G401 (cell line): ENCODE measurements around the gene ARHGAP25. TPM values are rescaled to one million over a fixed set of nuclear protein-coding genes. Genes with fewer than 3 reads are reported as not detected.

Experiments used
- DNase-seq: peaks from one replicate; pipeline ENCODE4 v3.0.0-alpha.2; 2015; ENCODE audit warnings: low spot score
- in situ Hi-C: cut with HindIII; loops from 2 replicates; pipeline ENCODE4 v1.10.0; 2016; ENCODE audit warnings: low sequenced_read_pairs, mixed read lengths
- total RNA-seq: library from RNA; depleted of rRNA; stranded (reverse); fragments of >200 nt; shearing (Covaris generic); gene quantifications from 2 replicates; pipeline ENCODE4 v1.2.3, GENCODE V29; 2014

ARHGAP25 gene
- total RNA-seq, 1 experiment from 2014 or later, result not detected

DNA sequence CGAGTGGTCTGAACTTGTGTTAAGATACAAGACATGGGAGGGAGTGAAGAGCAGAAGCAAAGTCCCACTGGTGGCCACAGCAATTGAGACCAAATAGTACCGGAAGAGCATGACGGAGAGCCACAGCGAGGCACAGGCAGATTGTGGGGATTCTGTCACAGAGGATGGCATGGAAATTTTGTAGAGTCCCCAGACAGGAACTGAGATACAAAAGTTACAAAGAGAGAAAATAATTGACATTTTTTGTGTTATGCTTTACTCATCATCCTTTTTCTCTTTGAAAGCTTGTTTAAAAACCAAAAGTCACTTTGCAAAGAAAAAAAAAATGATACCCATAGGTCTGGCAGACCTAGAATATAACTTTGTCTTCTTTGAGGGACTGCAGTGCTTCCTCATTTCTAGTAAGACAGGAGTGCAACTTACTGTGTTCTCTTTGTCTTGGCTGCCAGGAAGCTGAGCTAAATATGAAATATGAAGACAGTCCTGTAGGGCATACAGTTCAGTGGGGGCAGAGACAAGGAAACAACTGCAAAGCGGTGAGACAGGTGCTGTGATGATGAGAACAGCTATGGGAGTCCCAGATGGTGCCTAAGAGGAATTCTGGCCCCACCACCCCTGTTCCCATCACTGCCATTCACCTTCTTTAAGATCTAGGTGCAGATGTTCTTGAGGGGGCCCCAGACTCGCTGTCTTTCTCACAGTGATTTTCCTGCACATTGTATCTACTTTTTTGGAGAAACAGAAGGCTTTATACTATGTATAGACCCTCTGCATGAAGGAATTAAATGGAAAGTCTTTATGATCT lies 5.2 kb downstream of the ARHGAP25 start:
- no peak for DNase-seq
- in situ Hi-C loops, result no loop called here

DNA sequence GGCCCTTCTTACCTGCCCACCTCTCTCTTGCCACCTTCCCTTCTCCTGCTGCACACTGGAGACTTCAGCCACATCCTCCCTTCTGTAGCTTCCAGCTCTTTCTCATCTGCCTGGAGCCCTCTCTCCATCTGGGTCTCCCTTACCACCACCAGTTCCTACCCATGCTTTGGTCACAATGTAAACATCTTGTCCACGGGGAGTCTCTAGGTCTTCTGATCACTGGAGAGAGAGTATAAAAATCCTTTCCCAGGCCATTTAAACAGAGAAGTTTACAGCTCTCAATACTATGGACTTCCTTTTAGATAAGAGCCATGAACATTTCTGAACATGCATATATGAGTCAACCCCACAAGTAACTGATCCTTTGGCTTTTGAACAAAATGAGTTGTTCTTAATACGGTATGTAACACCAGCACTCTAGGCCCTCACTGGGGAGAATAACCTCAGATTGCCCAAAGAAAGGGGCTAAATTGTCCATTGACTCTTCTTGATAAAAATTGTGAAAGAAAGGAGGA lies 5.8 kb downstream of the ARHGAP25 start:
- DNase-seq, result no peak
- in situ Hi-C loops, result no loop called here

DNA sequence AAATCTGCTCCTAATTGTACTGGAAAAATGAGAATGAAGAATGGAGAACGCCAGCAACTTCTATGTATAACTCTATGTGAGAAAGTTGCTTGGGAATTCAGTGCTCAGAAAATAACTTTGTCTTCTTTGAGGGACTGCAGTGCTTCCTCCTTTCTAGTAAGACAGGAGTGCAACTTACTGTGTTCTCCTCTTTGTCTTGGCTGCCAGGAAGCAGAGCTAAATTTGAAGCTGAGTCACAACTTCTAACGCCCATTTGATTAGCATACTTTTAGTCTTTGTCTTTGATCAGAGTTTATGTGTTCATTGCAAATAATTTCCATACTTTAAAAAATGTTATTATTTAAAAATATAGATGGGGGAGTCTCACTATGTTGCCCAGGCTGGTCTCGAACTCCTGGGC lies 6.6 kb downstream of the ARHGAP25 start:
- in situ Hi-C loops, result no loop called here
- DNase-seq, result no peak

DNA sequence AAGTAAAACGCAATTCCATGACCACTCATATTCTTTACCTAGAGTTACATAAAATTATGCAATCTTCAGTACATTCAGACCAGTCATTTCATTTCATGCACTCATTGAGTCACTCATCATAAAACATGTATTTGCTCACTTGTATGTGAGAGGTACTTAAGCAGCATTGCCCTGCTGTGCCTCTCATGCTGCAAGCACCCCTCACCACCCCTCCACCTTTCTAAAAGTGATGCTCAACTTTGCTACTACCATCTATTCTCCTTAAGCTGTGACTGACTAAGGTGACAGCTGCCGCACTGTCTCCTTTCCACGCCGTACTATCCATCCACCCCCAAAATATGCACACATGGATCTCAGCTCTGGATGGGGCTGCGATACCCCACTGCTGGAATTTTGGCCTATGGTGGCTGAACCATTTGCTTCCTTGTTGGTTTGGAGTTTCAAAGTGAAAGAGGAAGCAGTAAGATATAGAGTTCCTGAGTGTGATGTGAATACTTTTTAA lies 7.2 kb downstream of the ARHGAP25 start:
- in situ Hi-C loops, result no loop called here
- no peak for DNase-seq

DNA sequence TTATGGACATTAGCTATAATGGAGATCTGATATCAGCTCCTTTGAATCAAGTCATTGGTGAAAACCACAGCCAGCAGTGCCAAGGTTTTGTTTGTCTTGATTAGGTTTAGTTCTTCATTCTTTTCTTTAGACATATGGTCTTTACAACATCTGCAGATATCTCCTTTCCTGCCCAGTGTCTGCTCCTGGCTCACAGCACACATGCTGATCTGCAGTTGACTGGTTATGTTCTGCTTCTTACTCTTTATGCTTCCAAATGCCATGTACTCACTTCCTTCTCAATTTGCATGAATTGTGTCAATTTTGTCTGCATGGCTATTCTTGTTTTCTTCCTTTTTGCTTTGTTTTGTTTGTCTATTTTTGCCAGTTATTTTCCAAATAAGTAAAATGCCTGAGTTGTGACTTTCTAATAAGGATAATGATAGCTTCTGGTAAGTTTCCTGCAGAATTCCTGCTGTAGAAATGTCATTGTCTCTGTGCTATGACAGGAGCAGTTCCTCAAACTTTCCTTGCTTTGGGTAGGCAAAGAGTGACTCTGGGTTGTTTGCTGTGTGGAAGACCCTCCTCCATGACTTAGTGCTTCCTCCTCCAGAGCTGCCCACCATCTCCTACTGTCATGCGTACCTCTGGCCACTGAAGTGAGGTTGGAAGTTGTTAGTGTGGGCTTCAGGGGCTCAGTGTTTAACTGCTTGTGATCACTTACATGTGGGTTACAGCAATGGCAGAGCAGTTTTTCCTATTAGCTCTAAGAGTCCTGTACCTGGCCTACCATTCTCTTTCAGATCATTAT lies 8.2 kb downstream of the ARHGAP25 start:
- no peak for DNase-seq
- in situ Hi-C loops, result no loop called here

DNA sequence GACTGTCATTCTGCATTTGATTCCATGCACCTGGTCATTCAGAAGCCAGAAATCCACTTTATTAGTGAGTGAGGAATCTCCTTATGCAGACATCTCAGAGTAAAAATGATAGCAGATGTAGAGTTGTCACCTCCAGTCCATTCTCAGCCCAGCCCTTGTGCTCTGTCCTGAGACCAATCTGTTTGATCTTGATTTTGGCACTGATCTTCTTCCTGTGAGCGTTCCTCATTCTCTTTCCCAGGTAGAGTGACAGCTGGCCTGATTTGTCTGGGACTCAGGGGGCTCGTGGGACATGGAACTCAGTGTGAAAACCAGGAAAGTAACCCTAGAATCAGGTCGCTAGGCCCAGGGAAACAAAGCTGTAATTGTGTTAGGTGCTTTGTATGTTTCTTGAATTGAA lies 8.9 kb downstream of the ARHGAP25 start:
- peak; percentile 42 for DNase-seq
- in situ Hi-C loops, result no loop called here

DNA sequence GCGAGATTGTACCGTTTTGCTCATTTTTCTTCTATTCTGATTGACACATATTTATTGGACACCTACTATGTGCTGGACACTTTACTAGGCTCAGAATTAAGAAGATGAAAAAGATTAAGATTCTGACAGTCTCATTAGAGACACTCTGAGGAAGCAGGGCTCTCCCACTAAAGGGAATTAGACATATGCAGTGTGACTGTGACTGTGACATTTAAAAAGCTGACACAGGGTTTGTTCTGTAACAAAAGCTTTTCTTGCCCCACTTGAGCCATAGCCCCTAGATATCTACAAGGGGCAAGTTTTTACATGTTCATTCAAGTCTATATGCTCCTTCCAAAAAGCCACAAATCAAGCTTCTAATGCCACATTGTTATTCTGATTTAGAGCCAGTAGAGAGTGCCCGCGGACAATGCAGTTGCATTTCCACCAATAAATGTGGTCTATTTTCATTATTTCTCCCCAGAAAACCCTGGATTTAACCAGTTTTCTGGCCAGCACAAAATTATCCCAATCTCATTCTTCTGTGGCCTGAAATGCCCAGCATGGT lies 9.8 kb downstream of the ARHGAP25 start:
- in situ Hi-C loops, result no loop called here
- no peak for DNase-seq

DNA sequence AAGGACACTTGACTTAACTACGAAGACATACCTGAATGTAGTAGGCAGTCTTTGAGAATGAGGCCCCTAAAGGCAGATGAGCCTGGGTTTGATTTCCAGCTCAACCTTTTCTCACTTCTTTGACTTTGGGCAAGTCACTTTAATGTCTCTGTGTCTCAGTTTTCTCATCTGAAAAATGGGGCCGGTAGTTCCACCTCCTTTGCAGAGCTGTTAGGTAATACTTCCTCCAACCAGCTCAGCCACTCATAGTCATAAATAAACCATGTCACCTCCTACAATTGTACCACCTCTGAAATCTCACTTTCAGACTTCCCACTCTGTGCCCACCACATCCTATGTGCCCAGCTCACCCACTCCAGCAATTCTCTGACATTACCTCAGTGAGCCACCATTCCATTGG lies 10.4 kb downstream of the ARHGAP25 start:
- in situ Hi-C loops, result no loop called here

DNA sequence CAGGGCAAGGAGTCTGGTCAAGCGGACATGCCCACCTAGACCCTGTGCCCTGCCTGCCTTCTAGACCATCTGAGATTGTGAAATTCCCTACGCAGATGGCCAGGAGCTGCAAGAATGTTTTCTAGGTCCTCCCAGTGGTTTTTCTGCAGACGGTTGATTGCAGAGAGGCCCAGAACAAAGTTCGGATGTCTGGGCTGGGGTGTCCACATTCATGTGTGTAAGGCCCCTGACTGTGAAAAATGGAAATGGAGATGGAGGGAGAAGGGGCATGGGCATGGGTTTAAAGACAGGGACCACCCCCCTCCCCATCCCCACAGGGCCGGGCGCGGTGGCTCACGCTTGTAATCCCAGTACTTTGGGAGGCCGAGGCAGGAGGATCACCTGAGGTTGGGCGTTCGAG lies 11.8 kb downstream of the ARHGAP25 start:
- in situ Hi-C loops, result no loop called here
- DNase-seq, result no peak

More for the DNA sequence above, 10.4 kb downstream of the ARHGAP25 start:
- no peak for DNase-seq

DNA sequence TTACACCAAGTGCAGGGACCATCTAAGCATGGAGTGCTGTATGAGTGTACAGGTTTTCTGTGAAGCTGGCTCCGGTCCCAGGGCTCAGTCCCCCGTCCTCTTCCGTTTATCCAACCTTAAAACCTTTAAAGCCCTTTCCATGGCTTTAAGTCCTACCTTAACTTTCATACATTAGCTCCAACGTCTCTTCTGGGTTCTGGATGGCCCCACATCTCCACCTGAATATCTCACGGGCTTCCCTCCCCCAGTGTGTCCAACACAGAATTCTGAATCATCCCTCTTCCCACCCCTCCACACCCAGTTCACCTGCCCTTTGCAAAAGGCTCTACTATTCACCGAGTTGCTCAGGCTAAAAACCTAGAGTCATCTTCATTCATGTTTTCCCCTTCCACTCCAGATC lies 12.8 kb downstream of the ARHGAP25 start:
- no peak for DNase-seq
- in situ Hi-C loops, result no loop called here

DNA sequence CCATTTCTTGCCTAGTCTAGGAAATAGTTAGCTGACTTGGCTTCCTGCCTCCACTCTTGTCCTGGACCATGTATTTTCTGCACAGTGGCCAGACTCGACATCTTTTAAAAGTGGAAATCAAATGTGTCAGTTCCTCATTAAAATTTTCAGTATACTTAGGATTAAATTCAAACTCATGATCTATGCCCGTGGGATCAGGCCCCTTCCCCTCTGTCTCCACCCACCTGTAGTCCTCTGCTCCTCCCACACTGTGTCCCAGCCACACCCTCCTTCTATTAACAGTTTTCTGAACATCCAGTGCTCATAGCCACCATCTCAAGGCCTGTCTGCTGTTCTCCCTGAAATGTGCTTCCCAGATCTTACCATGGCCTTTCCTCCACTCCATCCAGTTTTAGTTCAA lies 13.3 kb downstream of the ARHGAP25 start:
- in situ Hi-C loops, result no loop called here
- DNase-seq, result no peak

DNA sequence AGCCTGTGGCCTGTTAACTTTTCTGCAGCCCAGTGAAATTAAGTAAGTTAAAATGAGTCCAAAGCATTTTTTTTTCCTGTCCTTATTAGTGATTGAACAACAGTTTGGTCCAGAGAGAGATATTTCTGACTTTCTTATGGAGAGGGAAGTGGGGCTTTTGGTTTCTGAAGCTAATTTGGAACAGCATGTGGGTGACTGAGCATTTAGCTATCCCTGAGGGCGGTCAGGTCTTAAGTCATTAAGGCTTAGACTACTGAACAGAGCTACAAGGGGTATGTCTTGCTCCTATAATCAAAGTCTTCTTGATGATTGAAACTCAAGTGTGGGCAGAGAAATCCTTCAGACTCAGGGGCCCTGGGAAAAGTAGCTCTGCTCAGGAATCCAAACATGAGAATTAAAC lies 14.0 kb downstream of the ARHGAP25 start:
- in situ Hi-C loops, result no loop called here
- no peak for DNase-seq

DNA sequence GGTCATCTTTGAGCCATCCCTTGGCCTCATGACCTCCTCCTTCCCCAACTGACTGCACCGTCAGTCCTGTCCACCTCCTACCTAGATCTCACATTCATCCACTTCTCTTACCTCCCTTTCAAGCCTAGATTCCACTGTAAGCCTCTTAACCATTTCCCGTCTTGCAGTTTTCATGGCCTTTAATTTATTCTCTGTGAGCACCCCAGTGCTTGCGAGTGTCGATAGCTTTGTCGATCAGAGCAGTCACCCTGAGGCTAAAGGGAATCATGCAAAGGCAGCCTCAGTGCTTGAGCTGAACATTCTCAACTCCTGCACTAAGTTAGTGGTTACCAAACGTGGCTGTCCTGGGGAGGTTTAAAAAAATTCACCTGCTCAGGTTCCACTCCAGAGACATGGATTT lies 14.7 kb downstream of the ARHGAP25 start:
- in situ Hi-C loops, result no loop called here
- no peak for DNase-seq

DNA sequence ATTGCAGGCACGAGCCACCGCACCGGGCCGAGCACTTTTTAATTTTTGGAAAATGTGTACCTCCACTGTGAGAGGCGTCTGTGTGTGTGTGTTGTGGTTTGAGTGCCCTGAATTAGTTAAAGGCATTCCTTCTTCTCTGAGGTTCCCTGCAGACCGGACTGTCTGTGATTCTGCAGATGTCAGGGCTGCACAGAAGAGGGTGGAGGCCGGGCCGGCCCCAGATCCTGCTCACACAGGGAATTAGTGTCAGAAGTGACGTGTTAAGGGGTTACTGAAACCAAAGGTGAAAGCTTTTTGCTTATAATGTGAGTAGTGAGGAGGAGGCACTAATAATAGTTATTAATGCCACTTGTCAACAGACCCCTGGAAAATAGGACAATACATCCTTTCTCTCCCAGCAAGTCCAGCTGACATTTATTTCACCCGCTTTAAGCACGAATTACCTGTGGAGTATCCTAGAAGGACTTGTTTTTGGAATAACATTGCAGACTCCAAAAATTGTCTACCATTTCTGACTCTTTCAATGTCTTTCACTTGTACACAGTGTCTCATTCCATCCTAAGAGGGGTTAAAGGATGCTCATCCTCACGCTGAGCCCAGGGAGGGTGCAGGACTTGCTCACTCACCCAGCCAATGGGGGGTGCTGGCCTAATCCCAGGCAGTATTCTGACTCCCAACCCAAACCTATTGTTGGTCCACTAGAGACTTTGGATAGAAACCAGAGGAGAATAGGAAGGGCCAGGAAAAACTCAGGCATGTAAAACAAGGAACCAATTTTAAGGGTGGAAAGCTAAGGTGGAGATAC lies 16.2 kb downstream of the ARHGAP25 start:
- no peak for DNase-seq
- in situ Hi-C loops, result no loop called here

DNA sequence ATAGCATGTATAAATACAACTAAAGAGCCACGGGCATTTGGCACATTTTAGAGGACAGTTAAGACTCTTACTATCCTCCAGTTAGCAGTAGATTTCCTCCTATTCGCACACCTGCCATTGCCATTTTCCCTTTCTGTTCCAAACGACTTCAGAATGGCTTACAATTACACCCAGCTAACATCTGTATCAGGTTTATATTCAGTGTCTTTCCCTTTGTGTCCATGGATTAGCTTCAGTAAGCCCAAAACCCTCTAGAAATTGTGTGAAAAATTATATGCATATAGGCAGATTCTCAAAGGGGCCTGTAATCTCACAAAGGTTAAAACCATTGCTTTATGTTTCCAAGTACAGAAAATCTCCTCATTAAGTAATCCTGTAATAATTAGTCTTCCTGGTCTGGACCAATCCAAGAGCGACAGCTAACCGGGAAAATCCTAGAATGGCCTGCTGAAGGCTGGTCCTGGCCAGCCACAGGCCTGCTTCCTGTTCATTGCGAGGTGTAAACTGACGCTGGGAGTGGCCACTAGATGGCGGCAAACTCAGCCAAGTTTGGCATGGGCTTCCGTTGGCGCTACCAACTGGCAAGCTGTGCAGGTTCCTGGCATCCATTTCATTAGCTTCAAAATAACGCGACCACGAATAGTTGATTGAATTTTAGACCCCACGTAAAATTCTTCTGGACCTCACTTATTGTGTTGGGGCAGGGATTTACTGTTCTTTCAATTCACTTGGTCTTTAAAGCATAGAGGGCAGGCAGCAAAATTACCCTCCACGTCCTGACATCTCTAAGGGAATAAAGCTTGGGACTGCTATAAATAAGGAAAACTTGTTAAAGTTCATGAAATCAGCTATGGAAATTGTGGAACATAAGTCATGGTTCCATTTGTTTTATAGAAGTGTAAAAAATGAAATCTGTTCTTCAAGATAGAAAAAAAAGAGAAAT lies 17.1 kb downstream of the ARHGAP25 start:
- peak; percentile 71 for DNase-seq
- in situ Hi-C loops, result no loop called here

DNA sequence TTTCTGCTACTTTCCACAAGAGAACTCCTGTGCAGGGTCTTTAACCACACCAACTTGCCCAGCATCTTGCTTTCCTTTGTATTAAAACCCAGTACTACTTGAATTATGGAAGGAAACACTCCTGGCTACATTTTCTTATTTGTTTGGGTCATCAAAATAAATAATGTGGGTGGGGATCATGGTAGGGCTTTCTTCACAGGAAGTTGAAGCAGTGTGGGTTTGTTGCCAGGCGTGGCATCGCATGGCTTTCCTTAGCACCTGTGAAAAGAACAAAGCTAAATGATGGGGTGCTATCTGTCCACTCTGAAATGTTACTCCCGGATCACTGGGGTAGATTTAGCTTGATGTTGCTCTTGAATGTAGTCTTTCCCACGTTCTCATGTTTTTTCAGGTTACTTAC lies 18.7 kb downstream of the ARHGAP25 start:
- DNase-seq, result no peak
- in situ Hi-C loops, result no loop called here

DNA sequence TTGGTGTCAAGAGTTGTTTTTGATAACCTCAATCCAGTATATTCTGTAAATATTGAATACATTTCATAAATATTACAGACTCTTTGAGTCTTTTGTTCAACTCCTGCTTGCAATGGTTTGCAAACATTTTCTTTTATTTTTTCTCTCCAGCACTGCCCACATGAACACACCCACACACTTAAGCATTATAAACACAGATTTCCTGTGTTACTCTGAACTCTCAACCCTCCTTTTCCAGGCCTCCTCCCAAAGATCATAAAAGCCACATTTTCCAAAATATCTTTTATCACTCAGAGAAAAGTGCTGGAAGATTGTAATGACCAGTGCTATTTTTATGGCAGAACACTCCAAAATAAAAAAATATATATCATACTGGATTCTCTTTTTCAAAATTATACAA lies 20.5 kb downstream of the ARHGAP25 start:
- no peak for DNase-seq
- in situ Hi-C loops, result no loop called here

DNA sequence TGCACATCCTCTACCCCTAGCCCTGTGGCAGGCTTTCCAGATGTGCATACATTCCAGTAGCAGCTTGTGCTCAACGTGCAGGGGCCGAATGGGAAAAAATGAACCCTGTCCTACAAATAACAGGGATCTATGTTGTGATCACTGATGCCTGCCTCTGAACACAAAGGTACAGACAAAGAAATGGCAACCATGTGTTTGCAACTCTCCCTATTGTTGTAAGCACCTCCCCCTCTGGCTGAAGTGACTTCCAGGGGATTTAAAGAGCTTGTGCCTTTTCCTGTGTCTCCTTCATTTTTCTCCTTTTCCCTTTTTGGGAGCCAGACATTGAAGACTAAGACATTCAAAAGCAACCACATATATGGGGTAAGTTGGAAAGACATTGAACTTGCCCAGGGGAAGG lies 21.6 kb downstream of the ARHGAP25 start:
- DNase-seq, result no peak
- in situ Hi-C loops, result no loop called here
